UCSD-AML1 (cell line): Measurements from ENCODE around the gene DCDC2.
"Not testable (repeated sequence)": the region's sequence is repeated elsewhere in the genome, so short reads cannot be mapped to it uniquely, and the experiment has no call there.

Source experiments
- DNase-seq: peaks from one replicate; lab custom pipeline; 2025; ENCODE audit not compliant: unreplicated experiment; lab: John Stamatoyannopoulos, UW

The DCDC2 gene

GRCh38 chr6:24227556-24227955 lies 130.3 kb downstream of the DCDC2 start:
- DNase-seq, result no peak

- DNase-seq, result no peak
Measured at GRCh38 chr6:24226541-24226940, 131.3 kb downstream of the DCDC2 start.

DNA sequence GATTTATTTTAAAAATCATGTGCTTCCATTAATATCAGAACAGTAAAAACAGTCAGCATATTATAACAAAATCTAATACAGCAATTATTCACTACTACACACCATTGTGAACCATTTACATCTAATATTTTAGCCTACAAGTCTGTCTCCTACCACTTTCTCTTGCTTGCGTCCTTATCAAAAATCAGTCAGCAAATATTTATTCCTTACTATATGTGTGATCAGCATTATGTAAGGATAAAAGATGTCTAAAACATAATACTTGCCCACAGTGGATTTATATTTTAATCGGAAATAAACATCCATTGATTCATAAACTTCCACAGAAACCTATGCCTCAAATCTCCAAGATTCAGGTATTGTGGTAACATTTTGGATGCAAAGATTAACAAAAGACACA lies 132.0 kb downstream of the DCDC2 start:
- DNase-seq, result no peak

DNA sequence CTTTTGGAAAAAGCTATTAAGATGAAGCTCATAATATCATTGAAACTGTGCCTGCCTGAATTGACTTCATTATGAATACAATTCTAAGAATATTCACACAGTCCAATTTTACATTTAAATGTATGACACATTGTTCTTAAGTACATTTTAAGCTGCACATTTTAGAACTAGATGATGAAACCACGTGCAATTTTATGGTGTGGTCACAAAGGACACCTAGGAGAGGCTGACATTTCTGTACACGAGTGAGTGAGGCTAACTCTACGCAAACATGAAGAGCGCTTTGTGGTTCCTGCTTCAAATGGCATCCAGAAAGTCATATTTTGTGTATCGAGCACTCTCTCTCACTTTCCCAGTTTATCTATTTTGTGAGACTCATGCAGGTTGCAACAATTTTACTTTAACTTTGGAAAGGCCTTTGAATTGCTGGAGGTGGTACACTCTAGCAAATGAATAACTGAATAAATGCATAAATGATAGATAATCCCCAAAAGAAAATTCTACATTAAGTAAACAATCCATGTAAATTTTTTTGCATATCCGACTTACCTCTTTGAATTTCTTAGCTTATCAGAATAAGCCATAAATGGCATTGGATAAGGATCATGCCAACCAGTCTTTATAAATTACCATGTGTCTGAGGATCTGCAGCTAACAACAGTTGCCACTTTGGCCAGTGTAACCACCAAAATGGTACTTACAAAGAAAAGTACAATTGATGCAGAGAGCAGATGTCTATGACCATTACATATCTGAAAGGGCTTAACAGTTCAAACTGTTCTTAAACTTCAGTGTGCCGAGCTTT lies 134.5 kb downstream of the DCDC2 start:
- no peak for DNase-seq

- no peak for DNase-seq
Measured at GRCh38 chr6:24219670-24220069, 138.2 kb downstream of the DCDC2 start.

GRCh38 chr6:24214984-24215383 lies 142.9 kb downstream of the DCDC2 start:
- no peak for DNase-seq

GRCh38 chr6:24207413-24207812 lies 150.4 kb downstream of the DCDC2 start:
- no peak for DNase-seq

- no peak for DNase-seq
Measured at GRCh38 chr6:24205020-24205492, 152.8 kb downstream of the DCDC2 start.

GRCh38 chr6:24204113-24204512 lies 153.7 kb downstream of the DCDC2 start:
- DNase-seq, result not testable (repeated sequence)

DNA sequence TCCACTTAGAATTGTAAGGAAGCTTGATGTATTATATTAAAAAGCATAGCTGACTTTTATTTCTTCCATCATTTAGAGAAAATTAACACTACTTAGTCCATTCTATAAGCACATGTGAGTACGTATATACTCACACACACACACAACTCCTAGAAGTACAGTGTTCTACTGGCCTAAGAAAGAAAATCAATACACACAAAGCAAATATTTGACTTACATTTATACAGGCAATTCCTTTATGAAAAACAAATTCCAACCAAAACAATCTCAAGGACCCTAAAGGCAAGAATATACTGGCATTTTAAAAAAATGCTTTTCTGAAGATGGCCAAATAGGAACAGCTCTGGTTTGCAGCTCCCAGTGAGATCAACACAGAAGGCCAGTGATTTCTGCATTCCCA lies 160.0 kb downstream of the DCDC2 start:
- no peak for DNase-seq

DNA sequence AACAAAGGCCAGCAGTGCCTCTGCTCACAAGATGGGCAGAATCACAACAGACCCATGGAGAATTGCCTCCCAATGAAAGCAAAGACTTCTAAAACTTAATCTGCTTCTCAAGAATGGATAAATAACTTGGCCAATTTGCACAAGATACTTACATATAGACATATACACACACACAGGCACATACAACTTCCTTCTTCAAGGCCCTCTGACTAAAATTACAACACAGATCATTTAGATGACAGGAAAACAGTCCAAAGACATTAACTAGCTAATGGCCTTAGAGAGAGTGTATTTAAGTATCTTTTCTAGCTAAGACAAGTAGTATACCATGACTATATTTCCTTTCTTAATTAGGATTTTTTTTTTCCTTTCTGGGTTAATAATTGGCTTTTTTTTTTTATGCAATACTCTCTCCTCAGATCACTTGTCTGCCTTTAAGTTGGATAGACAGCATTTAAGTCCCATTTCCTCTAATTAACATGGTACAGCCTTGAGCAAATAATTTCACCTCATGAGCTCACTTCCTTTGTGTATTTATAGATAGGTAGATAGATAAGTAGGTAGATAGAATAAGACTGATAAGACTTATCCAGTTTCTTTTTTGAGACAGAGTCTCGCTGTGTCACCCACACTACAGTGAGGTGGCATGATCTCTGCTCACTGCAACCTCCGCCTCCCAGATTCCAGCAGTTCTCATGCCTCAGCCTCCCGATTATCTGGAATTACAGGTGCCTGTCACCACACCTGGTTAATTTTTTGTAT lies 161.8 kb downstream of the DCDC2 start:
- DNase-seq, result no peak

DNA sequence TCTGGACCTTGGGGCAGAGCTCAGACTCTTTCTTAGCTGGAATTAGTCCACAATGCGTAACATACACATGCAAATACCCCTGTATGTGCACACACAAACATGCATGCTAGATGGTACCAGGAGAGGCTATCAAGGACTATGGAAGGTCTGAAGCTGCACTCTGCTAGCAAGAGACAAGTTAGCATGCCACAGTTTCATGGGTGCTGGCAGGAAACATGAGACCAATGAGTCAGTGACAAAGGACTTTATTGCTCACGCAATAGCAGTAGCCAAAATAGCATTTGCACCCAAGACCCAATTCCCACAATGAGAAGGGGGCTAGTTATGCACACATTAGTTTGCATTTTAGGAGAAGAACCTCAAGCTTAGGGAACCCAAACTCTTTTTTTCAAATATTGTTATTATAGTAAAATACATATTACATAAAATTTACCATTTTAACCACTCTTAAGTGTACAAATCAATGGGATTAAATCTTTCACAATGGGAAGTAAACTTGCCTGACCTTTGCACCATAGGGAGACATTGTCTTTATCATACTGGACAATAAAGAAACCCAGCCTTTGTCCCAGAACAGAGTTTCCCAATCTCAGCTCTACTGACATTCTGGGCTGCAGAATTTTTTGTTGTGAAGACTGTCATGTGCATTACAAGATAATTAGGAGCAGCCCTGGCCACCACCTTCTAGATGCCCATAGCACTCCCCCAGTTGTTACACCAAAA lies 162.7 kb downstream of the DCDC2 start:
- DNase-seq, result no peak

GRCh38 chr6:24193364-24193763 lies 164.5 kb downstream of the DCDC2 start:
- DNase-seq, result no peak

- no peak for DNase-seq
Measured at GRCh38 chr6:24191346-24191745, 166.5 kb downstream of the DCDC2 start.

DNA sequence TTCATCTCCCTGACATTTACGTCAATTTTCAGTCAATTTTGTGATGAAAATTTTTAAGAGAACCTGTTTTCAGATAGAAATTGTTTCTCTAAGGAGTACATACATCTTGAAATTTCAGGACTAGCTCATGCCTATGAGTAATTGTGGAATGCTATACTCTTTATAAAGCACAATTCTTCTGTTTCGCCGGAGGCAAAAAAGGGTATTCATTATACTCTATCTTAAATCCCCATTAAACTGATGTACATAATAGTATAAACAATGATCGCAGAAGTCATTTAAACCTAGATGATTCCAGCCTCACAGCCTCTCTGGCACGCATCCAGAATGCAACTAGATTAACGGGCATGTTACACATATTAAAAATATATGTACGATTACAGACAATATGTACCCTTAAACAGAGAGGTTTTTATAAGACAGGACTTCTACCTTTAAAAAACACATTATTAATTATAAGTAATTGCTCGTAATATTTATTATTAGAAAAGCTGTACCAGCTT lies 169.2 kb downstream of the DCDC2 start:
- DNase-seq, result no peak

- DNase-seq, result no peak
Measured at GRCh38 chr6:24187965-24188577, 169.8 kb downstream of the DCDC2 start.

- DNase-seq, result no peak
Measured at GRCh38 chr6:24186349-24186748, 171.5 kb downstream of the DCDC2 start.

- DNase-seq, result no peak
Measured at GRCh38 chr6:24183584-24183983, 174.3 kb downstream of the DCDC2 start.

GRCh38 chr6:24157886-24158285 lies 200.0 kb downstream of the DCDC2 start:
- no peak for DNase-seq

DNA sequence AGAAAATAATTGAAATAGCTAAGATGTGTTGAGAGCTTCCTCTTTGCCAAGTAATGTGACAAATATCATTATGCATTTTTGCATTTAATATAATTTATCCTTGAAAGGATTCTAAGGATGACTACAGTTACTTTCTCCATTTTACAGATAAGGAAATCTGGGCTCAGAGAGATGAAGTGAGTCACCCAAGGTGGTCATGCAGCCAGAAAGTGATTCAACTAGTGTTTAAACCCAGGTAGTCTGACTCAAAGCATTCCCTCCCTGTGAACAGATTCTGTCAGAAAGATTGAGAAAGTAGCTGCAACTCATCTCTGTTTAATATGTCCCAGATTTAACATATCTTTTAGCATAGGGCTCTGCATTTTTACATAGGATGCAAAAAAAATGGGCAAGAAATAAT lies 203.7 kb downstream of the DCDC2 start:
- no peak for DNase-seq

DNA sequence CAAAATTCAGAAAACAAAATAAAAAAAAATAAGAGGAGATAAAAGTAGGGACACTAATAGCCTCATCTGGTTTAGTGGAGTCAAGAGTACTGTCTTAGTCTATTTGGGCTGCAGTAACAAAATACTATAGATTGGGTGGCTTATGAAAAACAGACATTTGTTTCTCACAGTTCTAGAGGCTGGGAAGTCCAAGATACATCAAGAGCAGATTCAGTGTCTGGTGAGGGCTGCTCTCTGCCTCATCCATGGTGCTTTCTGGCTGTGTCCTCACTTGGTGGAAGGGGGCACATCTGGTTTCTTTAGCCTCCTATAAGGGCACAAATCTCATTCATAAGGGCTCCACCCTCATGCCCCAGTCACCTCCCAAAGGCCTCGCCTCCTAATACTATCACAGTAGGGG lies 205.8 kb downstream of the DCDC2 start:
- no peak for DNase-seq
